HG03521 (cell line): Measurements from ENCODE around the gene ADAMTS9.

Experiments used
- ATAC-seq: cut with Tn5 transposase; IDR thresholded peaks from one replicate; pipeline ENCODE4 v1.9.1; 2021; ENCODE audit warnings: mild to moderate bottlenecking, moderate library complexity; ENCODE audit not compliant: unreplicated experiment

The ADAMTS9 gene

DNA sequence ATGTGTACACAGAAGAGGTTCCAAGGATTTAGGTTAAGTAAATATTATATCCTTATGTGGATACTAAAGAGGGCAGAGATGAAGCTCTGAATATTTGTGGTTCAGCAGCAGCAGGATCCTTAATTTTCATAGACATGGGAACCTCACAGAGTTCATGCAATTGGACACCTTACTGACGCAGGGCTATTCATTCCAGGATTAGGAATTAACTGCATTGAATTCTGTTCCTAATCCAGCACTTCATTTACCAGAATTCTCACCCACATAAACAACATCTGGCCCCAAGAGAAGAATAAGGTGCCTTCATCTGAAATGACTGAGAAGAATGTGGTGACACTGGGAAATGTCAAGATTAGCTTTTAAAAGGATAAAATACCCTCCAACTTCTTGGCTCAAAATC, 62.4 kb downstream of the ADAMTS9 start:
- no peak for ATAC-seq

DNA sequence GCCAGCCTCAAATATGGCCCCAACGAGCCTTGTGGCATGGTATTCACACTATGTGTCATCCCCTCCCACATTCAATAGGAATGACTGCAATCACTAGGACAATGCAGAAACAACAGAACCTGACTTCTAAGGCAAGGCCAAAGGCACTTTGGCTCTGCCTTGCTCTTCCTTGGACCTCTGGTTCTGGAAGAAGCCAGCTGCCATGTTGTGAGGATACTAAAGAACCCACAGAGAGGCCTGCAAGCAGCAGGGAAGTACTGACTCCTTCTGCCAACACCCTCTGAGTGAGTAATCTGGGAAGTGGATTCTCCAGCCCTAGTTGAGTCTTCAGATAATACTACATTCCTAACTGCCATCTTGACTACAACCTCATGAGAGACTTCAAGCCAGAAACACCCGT, 64.7 kb downstream of the ADAMTS9 start:
- no peak for ATAC-seq

DNA sequence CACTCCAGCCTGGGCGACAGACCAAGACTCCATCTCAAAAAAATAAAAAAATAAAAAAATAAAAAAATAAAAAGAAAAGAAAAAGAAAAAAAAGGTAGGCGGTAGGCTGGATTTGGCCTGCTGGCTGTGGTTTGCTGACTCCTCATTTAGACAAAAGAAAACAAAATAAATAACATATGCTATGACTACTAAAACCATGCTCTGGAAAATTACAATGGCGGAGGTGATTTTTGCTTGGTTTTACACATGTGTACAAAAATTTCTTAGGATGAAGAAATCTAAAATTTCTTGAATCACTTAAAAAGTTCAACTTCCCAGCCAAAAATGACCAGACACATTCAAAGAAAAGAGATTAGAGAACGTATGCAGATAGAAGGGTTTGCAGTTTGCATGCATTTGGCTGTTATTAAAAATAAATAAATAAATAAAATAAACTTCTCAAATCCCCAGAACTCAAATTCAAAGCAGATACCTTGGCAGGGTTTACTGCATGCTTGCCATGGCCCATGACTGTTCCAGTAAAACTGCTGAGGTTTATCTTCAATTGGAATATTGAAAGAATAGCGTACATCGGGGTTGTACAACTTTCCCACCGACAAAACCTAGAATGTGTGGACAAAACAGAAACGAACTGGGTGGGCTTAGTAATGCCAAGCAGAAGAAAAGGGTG, 65.9 kb downstream of the ADAMTS9 start:
- ATAC-seq: no peak

DNA sequence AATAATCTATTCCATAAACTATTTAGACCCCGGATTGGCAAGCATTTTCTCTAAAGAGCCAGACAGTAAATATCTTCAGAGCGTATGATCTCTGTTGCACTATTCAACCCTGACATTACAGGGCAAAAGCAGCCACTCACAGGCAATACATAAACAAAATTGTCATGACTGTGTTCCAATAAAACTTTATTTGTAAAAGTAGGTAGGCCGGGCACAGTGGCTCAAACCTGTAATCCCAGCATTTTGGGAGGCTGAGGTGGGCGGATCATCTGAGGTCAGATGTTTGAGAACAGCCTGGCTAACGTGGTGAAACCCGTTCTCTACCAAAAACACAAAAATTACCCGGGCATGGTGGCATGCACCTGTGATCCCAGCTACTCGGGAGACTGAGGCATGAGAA, 66.5 kb downstream of the ADAMTS9 start:
- no peak for ATAC-seq

DNA sequence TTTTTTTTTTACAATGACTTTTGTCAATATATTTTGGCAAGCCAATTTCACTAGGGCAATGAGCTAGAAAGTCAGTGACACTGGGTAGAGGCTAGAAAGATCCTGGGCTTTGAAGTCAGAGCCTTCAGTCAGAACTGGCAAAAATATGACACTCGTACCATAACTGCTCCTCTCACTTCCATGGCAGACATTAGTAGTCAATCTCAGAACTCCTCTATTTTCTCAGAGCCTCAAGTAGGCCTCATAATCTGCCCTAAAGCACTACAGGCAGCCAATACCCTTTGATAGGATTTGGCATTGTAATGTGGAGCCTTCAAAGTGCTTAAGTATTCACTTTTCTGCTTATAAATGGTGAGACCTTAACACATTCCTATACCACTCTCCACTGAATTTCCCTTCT, 67.8 kb downstream of the ADAMTS9 start:
- no peak for ATAC-seq

DNA sequence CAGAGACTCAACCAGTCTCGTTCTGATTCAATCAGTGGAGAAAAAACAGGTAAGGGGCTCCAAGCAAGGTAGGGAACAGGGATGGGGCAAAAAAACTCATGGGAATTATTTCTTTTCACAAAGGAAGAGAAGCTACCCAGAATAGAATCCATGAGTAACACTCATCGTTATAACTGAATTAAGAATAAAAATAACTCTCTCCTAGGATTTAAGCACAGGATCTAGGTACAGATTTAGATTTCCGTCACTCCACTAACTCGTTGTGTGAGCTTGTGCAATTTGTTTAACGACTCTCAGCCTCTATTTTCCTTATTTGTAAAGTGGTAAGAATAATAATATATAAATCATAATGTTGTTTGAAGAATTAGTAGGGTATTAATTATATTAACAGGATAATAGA, 68.6 kb downstream of the ADAMTS9 start:
- no peak for ATAC-seq

DNA sequence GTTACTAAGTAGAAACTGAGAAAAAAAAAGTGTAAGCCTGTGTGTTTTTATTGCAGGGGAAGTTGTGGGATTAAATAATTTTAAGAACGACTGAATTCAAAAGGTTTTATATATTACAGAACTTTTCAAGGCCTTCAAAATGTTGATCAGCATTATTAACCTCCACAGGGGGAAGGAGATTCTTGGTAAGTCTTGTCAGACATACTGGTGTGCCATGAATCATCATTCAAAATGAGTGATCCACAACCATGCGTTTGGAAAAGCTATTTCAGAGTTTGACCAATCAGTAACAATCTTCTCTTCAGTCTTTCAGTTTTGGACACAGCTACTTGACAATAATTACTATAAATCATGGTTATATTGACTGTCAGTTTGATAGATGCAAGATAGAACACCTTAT, 70.2 kb downstream of the ADAMTS9 start:
- no peak for ATAC-seq

DNA sequence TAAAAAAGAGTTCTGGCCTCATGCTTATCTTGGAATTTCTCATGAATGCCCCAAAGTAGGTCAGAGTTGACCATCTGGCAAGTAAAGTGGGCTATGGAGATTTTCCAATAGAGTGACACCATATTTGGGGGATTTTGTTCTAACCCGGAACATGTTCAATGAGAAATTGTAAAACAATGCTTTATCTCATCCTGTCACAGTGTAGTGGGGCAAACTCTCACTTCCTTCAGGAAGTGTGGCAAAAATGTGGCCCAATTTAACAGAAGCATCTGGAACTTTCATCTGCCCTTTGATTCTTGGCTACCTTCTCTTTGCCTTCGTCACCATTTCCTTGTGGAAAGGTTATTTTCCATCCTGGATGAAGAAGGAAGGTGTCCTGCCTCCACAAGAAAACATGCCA, 70.8 kb downstream of the ADAMTS9 start:
- ATAC-seq: no peak

DNA sequence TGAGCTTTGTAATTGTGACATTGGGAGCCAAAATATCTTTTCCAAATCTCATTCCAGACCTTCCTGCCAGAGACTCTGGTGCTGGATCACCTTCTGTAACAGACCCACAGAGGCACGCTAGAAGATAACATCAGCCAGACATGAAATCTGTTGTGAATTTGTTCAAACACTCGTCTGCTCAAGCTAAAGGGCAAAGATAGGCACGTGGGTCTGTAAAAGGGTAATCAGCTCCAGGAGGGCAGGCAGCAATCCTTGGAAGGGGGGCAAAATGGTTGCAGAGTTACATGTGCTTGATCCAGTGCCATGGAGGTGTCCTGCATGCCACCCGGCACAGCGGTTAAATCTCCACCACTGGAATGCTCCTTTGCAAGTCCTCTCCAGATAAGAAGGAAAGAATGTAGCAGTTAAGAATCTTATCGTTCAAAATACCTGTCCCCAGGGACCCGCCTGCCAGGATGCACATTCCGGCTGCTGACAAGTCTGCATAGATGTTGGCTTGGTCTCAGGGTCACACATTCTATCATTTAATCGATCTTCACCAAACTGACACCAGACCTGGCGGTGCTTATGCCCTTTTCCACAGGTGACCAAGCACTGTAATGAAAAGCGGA, 74.8 kb downstream of the ADAMTS9 start:
- ATAC-seq: no peak

DNA sequence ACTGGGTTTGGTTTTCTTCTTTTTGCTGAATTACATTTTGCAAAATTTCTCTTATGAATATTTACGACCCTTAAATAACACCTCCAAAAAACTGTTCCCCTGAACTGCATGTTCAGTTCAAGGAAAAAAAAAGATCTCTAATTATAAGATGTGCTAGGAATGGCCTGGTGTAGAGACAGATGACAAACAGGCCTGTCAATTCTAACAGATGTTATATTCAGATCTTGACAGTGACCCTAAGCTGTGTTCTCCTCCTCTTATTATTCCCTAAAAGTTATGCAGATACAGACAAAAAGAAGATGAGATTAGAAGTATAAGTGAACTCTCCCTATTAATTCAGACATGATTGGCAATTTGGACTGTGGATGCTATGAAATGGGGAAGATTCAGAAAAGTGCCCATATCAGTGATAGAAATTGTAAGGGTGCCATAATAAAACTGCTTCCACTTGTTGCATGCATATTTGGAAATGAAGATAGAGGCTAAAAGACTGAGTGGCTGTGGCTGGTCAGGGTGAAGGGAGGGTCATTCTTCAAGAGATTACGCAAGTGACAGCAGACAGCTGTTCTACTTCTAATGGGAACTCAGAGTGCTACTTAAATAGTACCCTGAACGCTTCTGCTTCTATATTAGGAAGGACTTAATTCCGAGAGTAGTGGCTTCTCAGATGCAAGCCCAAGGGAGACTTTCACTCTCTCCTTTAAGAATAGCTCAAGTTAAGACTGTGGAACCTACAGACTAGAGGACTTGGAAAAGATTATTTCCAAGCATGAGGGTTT, 75.5 kb downstream of the ADAMTS9 start:
- no peak for ATAC-seq

DNA sequence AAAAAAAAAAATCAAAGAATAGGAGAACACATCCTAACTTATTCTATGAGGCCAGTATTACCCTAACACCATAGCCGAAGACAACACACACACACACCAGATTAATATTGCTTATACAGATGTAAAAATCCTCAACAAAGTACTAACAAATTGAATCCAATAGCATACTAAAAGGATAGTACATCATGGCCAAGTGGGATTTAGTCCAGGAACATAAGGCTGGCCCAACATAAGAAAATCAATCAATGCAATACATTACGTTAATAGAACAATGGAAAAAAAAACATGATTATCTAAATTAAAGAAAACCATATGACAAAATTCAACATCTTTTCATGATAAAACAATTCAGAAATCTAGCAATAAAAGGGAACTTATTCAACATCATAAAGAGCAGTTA, 79.1 kb downstream of the ADAMTS9 start:
- ATAC-seq: no peak

DNA sequence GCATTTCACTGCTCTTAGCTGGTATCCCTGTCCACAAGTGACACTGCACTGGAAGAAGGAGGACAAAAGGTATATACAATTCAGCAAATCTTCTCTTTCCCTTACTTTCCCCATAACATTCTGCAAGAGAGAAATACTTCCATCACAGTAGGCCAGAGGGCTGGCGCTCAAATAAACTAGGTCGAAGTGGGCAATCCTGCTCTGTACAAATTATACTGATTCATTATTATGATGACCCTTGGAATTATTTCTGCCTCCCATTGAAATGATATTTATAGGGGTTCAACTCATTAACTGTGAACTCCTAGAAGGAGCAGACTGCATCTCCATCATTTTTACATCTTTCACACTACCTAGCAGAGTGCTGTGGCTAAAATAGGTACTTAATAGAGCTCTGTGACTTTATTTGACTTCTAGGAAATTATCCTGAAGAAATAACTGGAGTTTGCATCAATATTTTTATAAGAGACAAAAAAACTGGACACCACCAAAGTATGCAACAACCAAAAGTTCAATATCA, 80.7 kb downstream of the ADAMTS9 start:
- no peak for ATAC-seq

DNA sequence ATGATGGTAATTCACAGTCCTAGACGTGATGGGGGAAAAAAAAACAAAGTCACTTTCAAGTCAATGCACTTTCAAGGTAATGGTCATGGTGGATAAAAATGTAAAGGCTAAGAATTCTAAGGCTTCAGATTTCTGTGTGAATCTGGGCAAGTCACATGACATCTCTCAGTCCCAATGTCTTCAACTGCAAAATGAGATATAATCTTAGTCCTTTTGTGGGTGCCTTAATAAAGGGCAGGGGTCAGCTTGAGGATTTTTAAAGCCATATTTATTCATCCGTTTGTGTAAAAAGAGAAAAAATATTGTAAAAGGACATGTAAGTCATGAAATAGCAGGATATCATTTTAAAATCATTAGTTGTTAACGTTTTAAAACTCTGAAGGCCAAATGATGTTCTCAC, 83.5 kb downstream of the ADAMTS9 start:
- no peak for ATAC-seq

DNA sequence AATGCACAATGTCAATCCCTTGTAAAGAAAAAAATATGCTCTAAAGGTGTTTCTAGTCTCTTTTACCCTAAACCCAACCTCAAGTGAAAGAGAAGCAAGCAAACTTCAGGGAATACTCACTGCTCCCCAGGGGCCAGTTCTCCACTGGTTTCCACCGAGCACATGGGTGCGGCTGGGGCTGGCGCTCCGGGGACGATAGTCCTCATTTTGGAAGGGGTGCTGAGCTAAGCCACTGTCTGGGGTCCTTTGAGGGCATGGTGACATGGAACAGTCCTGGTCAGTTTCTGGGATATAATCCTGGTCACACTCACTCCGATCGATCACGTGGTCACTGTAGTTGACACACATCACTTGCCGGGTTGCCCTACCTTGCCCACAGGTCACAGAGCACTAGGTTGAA, 86.0 kb downstream of the ADAMTS9 start:
- ATAC-seq: no peak

DNA sequence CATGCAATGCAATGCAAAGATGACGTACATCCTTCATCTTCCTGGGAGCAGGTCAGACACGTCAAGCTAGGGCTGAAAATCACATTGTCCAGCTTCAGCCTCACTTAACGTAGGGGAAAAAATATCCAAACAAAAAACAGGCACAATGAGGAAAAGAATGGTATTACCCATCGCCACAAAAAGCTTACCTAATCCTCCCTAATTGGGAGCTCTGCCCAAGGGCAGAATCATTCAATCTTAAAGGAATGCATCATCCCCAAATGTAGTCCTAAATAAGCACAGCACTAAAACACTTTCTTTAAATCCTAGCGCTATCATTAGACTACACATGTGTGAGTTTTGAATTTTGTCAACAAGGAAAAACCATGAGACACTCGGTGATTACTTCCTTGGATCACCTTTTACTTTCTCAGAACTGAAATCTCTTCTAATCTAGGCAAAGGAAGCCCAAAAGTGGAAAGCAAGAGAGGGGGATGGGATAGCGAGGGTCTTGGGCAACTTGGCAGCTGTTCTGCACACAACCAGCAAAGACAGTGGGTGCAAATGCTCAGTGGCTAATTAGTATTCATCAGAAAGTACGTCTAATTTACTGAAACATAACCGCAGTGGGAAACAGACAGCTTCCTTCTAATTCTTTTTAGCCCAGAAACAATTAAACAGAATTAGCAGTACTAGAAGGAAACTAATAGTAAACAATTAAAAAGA, 87.4 kb downstream of the ADAMTS9 start:
- no peak for ATAC-seq

DNA sequence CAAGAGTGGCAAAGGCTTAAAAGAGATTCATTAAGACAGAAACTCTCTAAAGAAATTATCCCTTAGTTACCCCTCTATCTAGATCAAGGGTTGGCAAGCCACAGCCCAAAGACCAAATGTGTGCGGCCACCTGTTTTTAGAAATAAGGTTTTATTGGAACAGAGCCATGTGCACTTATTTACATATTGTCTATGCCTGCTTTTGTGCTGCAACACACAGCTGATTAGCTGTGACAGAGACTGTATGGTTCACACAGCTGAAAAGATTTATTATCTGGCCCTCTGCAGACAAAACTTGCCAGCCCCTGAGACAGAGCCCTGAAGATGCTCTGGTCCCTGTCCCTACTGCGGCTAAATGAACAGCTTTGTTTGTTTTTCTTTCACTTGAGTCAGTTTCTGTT, 88.1 kb downstream of the ADAMTS9 start:
- no peak for ATAC-seq

DNA sequence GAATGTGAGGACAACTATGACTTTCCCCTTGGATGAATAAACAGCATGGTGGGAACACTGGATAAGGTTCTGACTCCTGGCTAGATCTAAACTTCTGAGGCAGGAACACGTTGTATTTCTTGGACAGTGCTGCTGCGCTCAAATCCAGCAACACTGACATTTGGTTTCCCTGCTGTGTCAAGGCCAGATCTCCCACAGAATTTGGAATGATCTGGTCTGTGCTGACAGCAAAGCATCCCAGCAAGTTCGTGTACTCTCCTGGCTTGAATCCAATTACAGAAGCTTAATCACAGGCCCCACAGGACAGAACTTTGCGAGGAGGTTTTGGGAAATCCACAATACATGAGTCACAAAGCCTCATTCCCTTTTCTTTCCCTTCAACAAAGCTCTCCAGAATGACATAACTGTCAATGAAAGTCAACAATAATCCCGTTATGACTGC, 92.5 kb downstream of the ADAMTS9 start:
- no peak for ATAC-seq

DNA sequence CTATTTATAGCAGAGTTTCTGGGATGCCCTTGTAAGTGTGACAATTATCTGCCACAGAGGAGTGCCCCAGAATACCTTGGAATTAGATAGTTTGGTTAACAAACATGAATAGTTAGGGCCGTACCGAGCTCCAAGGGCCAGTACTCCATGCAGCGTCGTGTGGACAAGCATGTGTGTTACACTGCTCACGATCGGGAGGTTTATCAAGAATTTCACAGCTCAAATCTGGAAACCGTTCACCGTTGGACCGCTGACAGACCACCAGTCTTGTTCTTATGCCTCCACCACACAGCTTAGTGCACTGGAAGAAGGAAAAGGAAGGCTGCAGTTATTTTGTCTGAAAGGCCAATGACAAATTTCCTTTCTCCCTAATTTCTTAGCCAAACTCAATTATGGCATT, 93.7 kb downstream of the ADAMTS9 start:
- no peak for ATAC-seq

DNA sequence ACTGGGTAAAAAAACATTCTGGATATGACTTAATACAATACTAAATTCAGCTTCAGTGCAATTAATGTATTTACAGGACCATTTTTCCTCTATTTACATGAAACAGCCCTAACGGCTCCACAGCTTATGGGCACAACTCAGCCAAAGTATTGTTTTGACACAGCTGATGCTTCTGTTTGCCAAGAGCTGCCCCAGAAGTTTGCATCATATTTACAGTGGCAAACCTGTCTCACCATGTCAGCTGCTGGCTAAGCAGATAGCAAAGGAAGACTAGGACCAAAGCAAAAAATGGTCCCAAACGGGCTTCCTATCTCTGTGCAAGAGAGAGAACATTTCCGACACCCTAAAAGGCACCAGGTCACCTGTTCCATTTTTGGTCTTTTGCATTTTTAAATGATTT, 94.5 kb downstream of the ADAMTS9 start:
- ATAC-seq: no peak

DNA sequence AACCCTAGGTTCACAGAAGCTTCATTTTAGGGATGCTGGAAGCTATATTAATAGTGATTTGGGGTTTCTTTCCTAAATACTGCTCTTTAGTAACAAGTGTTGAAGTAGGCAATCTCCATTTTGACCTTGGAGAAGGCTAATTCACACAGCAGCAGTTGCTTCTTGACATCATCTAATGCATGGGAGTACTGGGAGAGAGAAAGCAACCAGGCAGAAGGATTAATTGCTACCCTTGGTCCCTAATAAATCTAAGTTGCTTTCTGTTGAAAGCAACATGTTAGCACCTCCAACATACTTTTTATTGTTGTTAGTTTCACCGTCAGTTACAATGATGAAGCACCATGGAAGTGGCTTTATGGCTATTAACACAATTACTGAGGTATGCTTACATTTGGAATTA, 96.2 kb downstream of the ADAMTS9 start:
- ATAC-seq: no peak

DNA sequence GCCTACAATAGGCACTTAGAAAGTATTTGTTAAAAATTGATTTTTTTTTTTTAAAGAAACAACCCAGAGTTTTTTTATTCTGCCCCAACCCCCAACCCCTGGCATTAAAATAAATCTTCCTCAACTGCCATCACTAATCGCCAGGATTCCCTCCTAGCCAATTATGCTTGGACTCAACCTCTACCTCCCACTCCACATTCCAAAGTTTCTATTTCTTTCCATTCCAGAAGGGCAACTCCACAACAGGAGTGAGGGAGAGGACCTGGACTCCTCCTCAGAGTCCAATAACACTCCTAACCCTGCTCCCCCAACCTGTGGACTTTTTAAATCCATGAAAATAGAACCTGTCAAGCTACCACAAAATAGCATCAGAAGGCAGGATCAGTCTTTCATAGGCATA, 99.4 kb downstream of the ADAMTS9 start:
- ATAC-seq: no peak
